B cell (primary cell): ENCODE results near the gene NOTCH4. TPM values are rescaled to one million over a fixed set of nuclear protein-coding genes. Genes with fewer than 3 reads are reported as not detected.

Experiments
- ATAC-seq: fragments of 200-7000 bp; cut with Tn5 transposase; one replicate; pipeline ENCODE4 v1.10.0; 2021; ENCODE audit warnings: low read depth, mild to moderate bottlenecking, moderate number of reproducible peaks, moderate library complexity
- CTCF ChIA-PET: fragments of 350-600 bp; sonication (Branson Sonifier 250); formaldehyde crosslinking; loops from one replicate; lab custom pipeline; 2021; ENCODE audit warnings: antibody characterized with exemption, inconsistent platforms; lab: Charles Lee
- POLR2A ChIA-PET: fragments of 350-600 bp; sonication (Branson Sonifier 250); formaldehyde crosslinking; loops from one replicate; lab custom pipeline; 2021; ENCODE audit warnings: antibody characterized with exemption; lab: Charles Lee
- DNase-seq: peaks from one replicate; pipeline ENCODE4 v3.0.0; 2013
- H2AFZ ChIP-seq: 2 replicates; pipeline ENCODE4 v1.6.1; 2012; ENCODE audit warnings: mild to moderate bottlenecking, low read depth, low read length; ENCODE audit not compliant: insufficient read depth, poor library complexity, severe bottlenecking
- H3K27ac ChIP-seq, 2 donors: 1 replicate in 1 of 2; 2 replicates in 1 of 2; pipeline ENCODE4 v1.5.1; 2012 to 2013; ENCODE audit warnings: low read length in 2 of 2, mild to moderate bottlenecking in 2 of 2, moderate library complexity in 1 of 2
- H3K27me3 ChIP-seq, 4 experiments: fragments of 200-600 bp in 1 of 4; sonication (generic) in 1 of 4; replicated peaks in 1 of 4; 1 replicate in 2 of 4; 2 replicates in 2 of 4; pipeline versions ENCODE4 v1.6.1 to v1.7.0; 2013 to 2016; ENCODE audit warnings: low read length in 3 of 4, mild to moderate bottlenecking in 2 of 4, mixed read lengths in 1 of 4, moderate library complexity in 1 of 4; ENCODE audit not compliant: insufficient read depth in 4 of 4, control insufficient read depth in 3 of 4; ENCODE audit errors: control extremely low read depth in 1 of 4
- H3K36me3 ChIP-seq, 2 experiments: replicated peaks in 1 of 2; 1 replicate in 1 of 2; 2 replicates in 1 of 2; pipeline versions ENCODE4 v1.6.1 to v1.7.1; 2013; ENCODE audit warnings: low read length in 1 of 2; ENCODE audit not compliant: insufficient read depth in 2 of 2, control insufficient read depth in 1 of 2; ENCODE audit errors: control extremely low read depth in 1 of 2, extremely low read depth in 1 of 2
- H3K4me1 ChIP-seq, 2 donors: fragments of 200-600 bp in 1 of 2; sonication (generic) in 1 of 2; 1 replicate in 1 of 2; 2 replicates in 1 of 2; pipeline versions ENCODE4 v1.5.1 to v1.6.1; 2013 to 2017; ENCODE audit warnings: low read length in 2 of 2; ENCODE audit not compliant: control insufficient read depth in 2 of 2, insufficient read depth in 2 of 2
- H3K4me2 ChIP-seq: replicated peaks from 2 replicates; pipeline ENCODE3; 2012; ENCODE audit warnings: mild to moderate bottlenecking, low read depth, low read length; ENCODE audit not compliant: poor library complexity, severe bottlenecking
- H3K4me3 ChIP-seq, 5 experiments: fragments of 200-600 bp in 1 of 5; sonication (generic) in 1 of 5; 1 replicate in 3 of 5; 2 replicates in 2 of 5; pipeline versions ENCODE4 v1.5.1 to v1.7.0; 2011 to 2016; ENCODE audit warnings: low read length in 4 of 5, mild to moderate bottlenecking in 4 of 5, low read depth in 2 of 5, control low read depth in 1 of 5, moderate library complexity in 1 of 5; ENCODE audit not compliant: insufficient read depth in 1 of 5; ENCODE audit errors: control extremely low read depth in 1 of 5, extremely low read depth in 1 of 5
- H3K79me2 ChIP-seq: fragments of 200-600 bp; sonication (generic); one replicate; pipeline ENCODE4 v1.6.0; 2016; ENCODE audit warnings: low read length; ENCODE audit not compliant: control insufficient read depth, insufficient read depth
- H3K9ac ChIP-seq: fragments of 200-600 bp; sonication (generic); 2 replicates; pipeline ENCODE4 v1.6.1; 2017; ENCODE audit warnings: mild to moderate bottlenecking, low read length, moderate library complexity
- H3K9me3 ChIP-seq, 3 donors: one replicate each; pipeline versions ENCODE4 v1.6.1 to v1.7.1; 2013; ENCODE audit warnings: low read length in 2 of 3; ENCODE audit not compliant: control insufficient read depth in 2 of 3, insufficient read depth in 1 of 3; ENCODE audit errors: control extremely low read depth in 1 of 3
- H4K20me1 ChIP-seq: 2 replicates; pipeline ENCODE4 v1.6.0; 2012; ENCODE audit warnings: mild to moderate bottlenecking, low read length; ENCODE audit not compliant: insufficient read depth, control insufficient read depth, poor library complexity, severe bottlenecking
- H3K27ac Mint-ChIP-seq: one replicate; pipeline ENCODE4 v1.8.0; 2021; ENCODE audit warnings: mixed read lengths
- H3K27me3 Mint-ChIP-seq: one replicate; pipeline ENCODE4 v1.8.0; 2021; ENCODE audit warnings: mixed read lengths
- H3K4me1 Mint-ChIP-seq: one replicate; pipeline ENCODE4 v1.8.0; 2021; ENCODE audit warnings: mixed read lengths
- H3K4me3 Mint-ChIP-seq: one replicate; pipeline ENCODE4 v1.8.0; 2021; ENCODE audit warnings: mixed read lengths
- H3K9me3 Mint-ChIP-seq: one replicate; pipeline ENCODE4 v1.8.0; 2022; ENCODE audit warnings: mixed read lengths; ENCODE audit not compliant: insufficient read depth
- CTCF ChIP-seq: fragments of 200-600 bp; IDR thresholded peaks from one replicate; pipeline ENCODE4 v1.8.0; 2022; ENCODE audit warnings: antibody characterized with exemption, mild to moderate bottlenecking
- EZH2 ChIP-seq: IDR thresholded peaks from 2 replicates; pipeline ENCODE4 v1.6.1; 2012; ENCODE audit warnings: borderline replicate concordance, low read depth, mild to moderate bottlenecking, moderate library complexity, low read length; ENCODE audit not compliant: insufficient read depth, poor library complexity, severe bottlenecking
- WGBS: methylation state at CpG from one replicate; pipeline ENCODE4 v1.1.5; 2013; ENCODE audit warnings: missing lambda C conversion rate; ENCODE audit not compliant: insufficient coverage; 5-methylcytosine and 5-hydroxymethylcytosine counted together
- intact Hi-C: fragments of 100-400 bp; cut with micrococcal nuclease; formaldehyde crosslinking; loops from one replicate; pipeline ENCODE4 v1.10.0; 2022
- polyA plus RNA-seq: library from polyadenylated mRNA; depleted of rRNA; stranded (reverse); fragments of >200 nt; gene quantifications from 2 replicates; pipeline ENCODE4 v1.2.3, GENCODE V29; 2012
- total RNA-seq, 2 donors: library from RNA; stranded (reverse); fragments of 120-200 nt in 1 of 2; gene quantifications; 1 replicate in 1 of 2; 2 replicates in 1 of 2; pipeline versions ENCODE4 v1.2.3 to v1.2.4, GENCODE V29; 2013 to 2022

The NOTCH4 gene
- total and polyA plus RNA-seq, 2 donors (not counting 1 experiment from before 2014, with no cell fraction given): 6.3 to 10.3 TPM

GRCh38 chr6:32181915-32182529 lies 41.8 kb downstream of the NOTCH4 start:
- intact Hi-C loops: no loop called here
- H3K27me3 Mint-ChIP-seq: no peaks in the 10 kb centered on the region
- no peak for TF ChIP-seq EZH2
- TF ChIP-seq CTCF: no peak
- Histone ChIP-seq H4K20me1 (no peaks in the 10 kb centered on the region), H3K9ac (no peak overlapping the region), H3K27ac (no peak overlapping the region), H3K9me3 (no peaks in the 10 kb centered on the region), H3K4me3 (no peak overlapping the region), H3K4me2 (no peak overlapping the region), H3K36me3 (peaks cover 0 to 52% of the 10 kb centered on the region in 2 experiments), H3K79me2 (peaks cover 28% of the 10 kb centered on the region), H2AFZ (no peak overlapping the region), H3K4me1 (peaks cover 16 to 24% of the 10 kb centered on the region in 2 donors), H3K27me3 (no peaks in the 10 kb centered on the region)
- ATAC-seq: no peak
- H3K9me3 Mint-ChIP-seq: no peaks in the 10 kb centered on the region
- H3K4me3 Mint-ChIP-seq: no peak overlapping the region
- peak; percentile 12 for DNase-seq
- ChIA-PET CTCF (interaction anchor here (1.0 kb wide), 1 partner anchor 13 kb away, joined by 3 read pairs; no protein-coding TSS in a partner anchor), POLR2A (interaction anchor here (1.2 kb wide), 1 partner anchor 8 kb away, joined by 4 read pairs; the partner anchor contains the start of gene PBX2)
- WGBS: 96% methylated on average over 10 of the region's 10 CpGs
- H3K4me1 Mint-ChIP-seq: peaks cover 52% of the 10 kb centered on the region
- H3K27ac Mint-ChIP-seq: peak overlapping the region; percentile 37

GRCh38 chr6:32181148-32181702 lies 42.6 kb downstream of the NOTCH4 start:
- Histone ChIP-seq H3K27ac (no peak overlapping the region), H3K27me3 (no peaks in the 10 kb centered on the region), H3K9me3 (no peaks in the 10 kb centered on the region), H3K4me1 (peaks cover 23 to 26% of the 10 kb centered on the region in 2 donors), H3K36me3 (peaks cover 0 to 45% of the 10 kb centered on the region in 2 experiments), H3K79me2 (peaks cover 28% of the 10 kb centered on the region), H4K20me1 (no peaks in the 10 kb centered on the region), H3K4me2 (no peak overlapping the region), H3K9ac (no peak overlapping the region), H2AFZ (no peak overlapping the region), H3K4me3 (no peak overlapping the region)
- 94% methylated on average over 13 of the region's 15 CpGs for WGBS
- no peak for TF ChIP-seq CTCF
- no peak for TF ChIP-seq EZH2
- ATAC-seq: no peak
- Mint-ChIP-seq H3K4me3 (no peak overlapping the region), H3K27ac (peak overlapping the region; percentile 20), H3K27me3 (no peaks in the 10 kb centered on the region), H3K4me1 (peaks cover 52% of the 10 kb centered on the region), H3K9me3 (no peaks in the 10 kb centered on the region)
- intact Hi-C loops: no loop called here
- DNase-seq: peak; percentile 4
- POLR2A ChIA-PET: no interaction called here
- CTCF ChIA-PET: no interaction called here
